Stimulated activated naive CD8-positive, alpha-beta T cell treated with anti-CD3 and anti-CD28 coated beads, Interleukin-15, amount 100 ng/mL, for 72 hours (primary cell): Measurements from ENCODE around the gene C9orf72.
"Not testable (repeated sequence)": the region's sequence is repeated elsewhere in the genome, so short reads cannot be mapped to it uniquely, and the experiment has no call there.

Experiments
- ATAC-seq: fragments of 150-1000 bp; cut with Tn5 transposase; 2 replicates; pipeline ENCODE4 v1.10.0; 2021; ENCODE audit warnings: mild to moderate bottlenecking, moderate library complexity
- DNase-seq, 2 donors: peaks; one replicate each; pipeline ENCODE4 v3.0.0; 2021 to 2022
- H3K27ac Mint-ChIP-seq, 2 donors: one replicate each; pipeline ENCODE4 v1.8.0; 2022; ENCODE audit warnings: mild to moderate bottlenecking in 2 of 2, mixed read lengths in 2 of 2, moderate library complexity in 2 of 2
- H3K27me3 Mint-ChIP-seq: one replicate; pipeline ENCODE4 v1.8.0; 2022; ENCODE audit warnings: mixed read lengths
- H3K4me1 Mint-ChIP-seq: one replicate; pipeline ENCODE4 v1.8.0; 2022; ENCODE audit warnings: mild to moderate bottlenecking, mixed read lengths
- H3K4me3 Mint-ChIP-seq, 2 donors: one replicate each; pipeline ENCODE4 v1.8.0; 2022; ENCODE audit warnings: mild to moderate bottlenecking in 2 of 2, mixed read lengths in 2 of 2, moderate library complexity in 1 of 2
- H3K9me3 Mint-ChIP-seq, 2 donors: one replicate each; pipeline ENCODE4 v1.8.0; 2022; ENCODE audit warnings: mixed read lengths in 2 of 2

Gene C9orf72

GRCh38 chr9:27518809-27519208 lies 54.5 kb downstream of the C9orf72 start:
- H3K9me3 Mint-ChIP-seq = no peaks in the 10 kb centered on the region
- H3K4me1 Mint-ChIP-seq = no peaks in the 10 kb centered on the region
- H3K27ac Mint-ChIP-seq = no peak overlapping the region
- H3K4me3 Mint-ChIP-seq = no peak overlapping the region
- no peaks in the 10 kb centered on the region for H3K27me3 Mint-ChIP-seq
- ATAC-seq (no peak), DNase-seq (no peak)

DNA sequence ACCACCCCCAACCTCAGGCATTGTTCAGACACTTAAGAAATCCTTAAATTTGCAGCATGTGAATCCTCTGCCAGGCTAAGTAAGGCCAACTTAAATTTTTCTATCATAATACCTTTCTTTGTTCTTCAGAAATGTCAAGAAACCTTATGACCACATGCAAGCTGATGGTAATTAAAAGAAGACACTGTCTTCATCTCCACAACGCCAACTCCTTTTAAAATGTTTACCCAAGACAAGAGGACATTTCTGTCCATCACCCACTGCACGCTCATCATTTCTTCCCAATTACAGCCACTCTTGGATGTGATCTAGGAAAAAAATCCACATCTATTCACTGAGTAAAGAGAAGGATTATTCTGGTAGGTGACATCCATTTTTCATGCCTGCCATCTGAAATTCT lies 55.3 kb downstream of the C9orf72 start:
- ATAC-seq = no peak

GRCh38 chr9:27514551-27514950 lies 58.7 kb downstream of the C9orf72 start:
- no peaks in the 10 kb centered on the region for H3K27me3 Mint-ChIP-seq
- no peak for DNase-seq
- ATAC-seq = no peak
- no peaks in the 10 kb centered on the region for H3K9me3 Mint-ChIP-seq
- no peak overlapping the region for H3K27ac Mint-ChIP-seq
- no peaks in the 10 kb centered on the region for H3K4me1 Mint-ChIP-seq
- H3K4me3 Mint-ChIP-seq = no peak overlapping the region

More for the DNA sequence above, 55.3 kb downstream of the C9orf72 start:
- no peak overlapping the region for H3K4me3 Mint-ChIP-seq
- H3K27me3 Mint-ChIP-seq = no peaks in the 10 kb centered on the region
- no peak for DNase-seq
- no peaks in the 10 kb centered on the region for H3K9me3 Mint-ChIP-seq
- H3K4me1 Mint-ChIP-seq = no peaks in the 10 kb centered on the region
- no peak overlapping the region for H3K27ac Mint-ChIP-seq

GRCh38 chr9:27511771-27512170 lies 61.5 kb downstream of the C9orf72 start:
- Mint-ChIP-seq H3K27ac (no peak overlapping the region), H3K27me3 (no peaks in the 10 kb centered on the region), H3K4me3 (no peak overlapping the region), H3K4me1 (no peaks in the 10 kb centered on the region), H3K9me3 (no peaks in the 10 kb centered on the region)
- ATAC-seq (no peak), DNase-seq (no peak)

DNA sequence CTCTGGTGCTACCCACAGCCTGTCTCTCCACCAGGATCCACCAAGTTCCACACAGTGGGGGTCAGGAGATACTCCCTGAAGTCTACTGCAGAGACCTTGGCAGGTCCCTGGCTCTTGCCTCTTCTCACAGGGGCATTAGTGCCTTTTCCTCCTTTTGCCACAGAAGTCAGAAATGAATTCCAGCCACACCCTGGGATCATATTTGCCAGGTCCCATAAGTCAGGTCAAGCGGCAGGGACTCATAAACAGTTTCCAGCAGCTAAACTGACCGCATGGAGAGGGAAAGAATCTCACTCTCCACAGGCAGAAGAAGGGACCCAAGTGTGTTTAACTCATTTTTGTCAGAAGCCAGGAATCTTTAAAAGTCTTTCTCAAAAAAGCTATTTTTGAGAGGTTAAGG lies 62.5 kb downstream of the C9orf72 start:
- peaks cover 4% of the 10 kb centered on the region for H3K4me1 Mint-ChIP-seq

DNA sequence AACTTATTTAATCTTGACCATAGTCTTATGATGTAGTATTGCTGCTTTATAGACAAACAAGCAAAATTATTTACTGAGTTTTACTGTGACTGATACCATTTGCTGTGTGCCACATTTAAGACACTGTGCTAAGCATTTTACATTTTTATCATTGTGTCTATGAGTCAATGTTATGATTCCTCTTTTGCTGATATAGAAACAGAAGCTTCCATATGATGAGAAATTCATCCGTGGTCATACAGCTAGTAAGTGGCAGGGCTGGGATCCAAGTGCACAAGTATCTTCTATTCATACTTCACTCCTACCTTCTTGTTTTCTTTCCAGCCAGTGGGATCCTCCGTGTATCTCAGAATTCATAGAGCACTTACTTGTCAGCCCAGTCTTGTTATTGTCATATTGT lies 66.3 kb downstream of the C9orf72 start:
- no peak overlapping the region for H3K27ac Mint-ChIP-seq
- H3K4me3 Mint-ChIP-seq = no peak overlapping the region
- DNase-seq (no peak), ATAC-seq (no peak)
- H3K9me3 Mint-ChIP-seq = no peaks in the 10 kb centered on the region
- no peaks in the 10 kb centered on the region for H3K27me3 Mint-ChIP-seq
- peaks cover 7% of the 10 kb centered on the region for H3K4me1 Mint-ChIP-seq

More for the DNA sequence above, 62.5 kb downstream of the C9orf72 start:
- Mint-ChIP-seq H3K27ac (no peak overlapping the region), H3K9me3 (no peaks in the 10 kb centered on the region), H3K27me3 (no peaks in the 10 kb centered on the region), H3K4me3 (no peak overlapping the region)
- ATAC-seq (no peak), DNase-seq (no peak)

- Mint-ChIP-seq H3K4me3 (no peak overlapping the region), H3K4me1 (peaks cover 7% of the 10 kb centered on the region)
These were observed 67.5 kb downstream of the C9orf72 start for GRCh38 chr9:27505744-27506161.

GRCh38 chr9:27504259-27504658 lies 69.0 kb downstream of the C9orf72 start:
- ATAC-seq = peak; percentile 74
- H3K27ac Mint-ChIP-seq = peak overlapping the region in 1 of 2 donors; percentile 29

More at GRCh38 chr9:27505744-27506161, 67.5 kb downstream of the C9orf72 start:
- Mint-ChIP-seq H3K9me3 (no peaks in the 10 kb centered on the region), H3K27me3 (no peaks in the 10 kb centered on the region), H3K27ac (no peak overlapping the region)
- no peak for DNase-seq
- ATAC-seq = peak; percentile 45

DNA sequence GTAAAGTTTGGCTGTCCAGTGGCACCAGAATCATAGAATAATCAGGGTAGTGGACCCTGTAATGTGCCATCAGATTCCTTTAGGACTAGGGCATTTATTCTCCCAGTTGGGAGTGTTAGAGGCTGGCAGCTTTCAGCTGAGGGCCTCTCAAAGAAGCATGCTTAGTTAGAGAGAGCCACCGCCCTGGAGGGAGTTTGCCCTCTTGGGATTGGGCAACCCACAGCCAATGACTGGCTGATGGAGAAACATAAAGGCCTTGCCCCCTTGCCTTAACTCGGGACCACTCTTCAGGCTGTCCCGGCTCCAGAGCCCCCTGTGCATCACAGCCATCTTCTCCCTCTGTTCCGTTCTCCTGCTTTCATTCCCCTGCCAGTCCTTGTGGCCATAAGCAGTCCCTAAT lies 69.7 kb downstream of the C9orf72 start:
- Mint-ChIP-seq H3K9me3 (no peaks in the 10 kb centered on the region), H3K27ac (peak overlapping the region in 1 of 2 donors; percentile 87), H3K27me3 (no peaks in the 10 kb centered on the region), H3K4me1 (peaks cover 13% of the 10 kb centered on the region), H3K4me3 (no peak overlapping the region)
- DNase-seq = no peak
- no peak for ATAC-seq

More at GRCh38 chr9:27504259-27504658, 69.0 kb downstream of the C9orf72 start:
- no peaks in the 10 kb centered on the region for H3K27me3 Mint-ChIP-seq
- no peak overlapping the region for H3K4me3 Mint-ChIP-seq
- H3K9me3 Mint-ChIP-seq = no peaks in the 10 kb centered on the region
- no peak for DNase-seq
- peaks cover 13% of the 10 kb centered on the region for H3K4me1 Mint-ChIP-seq

GRCh38 chr9:27500902-27501301 lies 72.4 kb downstream of the C9orf72 start:
- not testable (repeated sequence) for H3K27ac Mint-ChIP-seq, H3K9me3 Mint-ChIP-seq, DNase-seq, H3K4me3 Mint-ChIP-seq, ATAC-seq, H3K27me3 Mint-ChIP-seq
- H3K4me1 Mint-ChIP-seq = peaks cover 11% of the 10 kb centered on the region

DNA sequence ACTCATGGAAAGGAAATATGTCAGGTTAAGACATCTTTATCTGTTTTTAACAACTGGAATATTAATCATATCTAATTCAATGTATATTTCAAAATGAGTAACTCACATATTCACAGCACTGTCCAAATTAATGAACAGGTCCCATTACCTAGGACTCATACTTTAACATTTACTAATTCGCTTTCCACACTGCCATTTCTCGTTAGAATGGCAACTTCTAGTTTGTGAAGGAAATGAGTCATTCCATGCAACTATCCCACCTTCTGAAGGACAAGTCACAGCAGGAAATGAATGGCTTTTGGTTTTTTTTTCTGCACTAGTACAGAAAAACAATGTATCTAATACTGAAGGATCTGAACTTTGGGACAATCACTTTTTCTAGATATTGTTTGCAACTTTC lies 73.8 kb downstream of the C9orf72 start:
- no peak for DNase-seq
- Mint-ChIP-seq H3K9me3 (peaks cover 0 to 2% of the 10 kb centered on the region in 2 donors), H3K27me3 (no peaks in the 10 kb centered on the region), H3K27ac (peak overlapping the region in 1 of 2 donors; percentile 67), H3K4me3 (peak overlapping the region in 1 of 2 donors; percentile 23), H3K4me1 (peaks cover 6% of the 10 kb centered on the region)
- peak; percentile 87 for ATAC-seq

- peaks cover 6% of the 10 kb centered on the region for H3K4me1 Mint-ChIP-seq
- H3K9me3 Mint-ChIP-seq = peaks cover 0 to 8% of the 10 kb centered on the region in 2 donors
These were observed 75.3 kb downstream of the C9orf72 start for GRCh38 chr9:27497883-27498417.

More at GRCh38 chr9:27497883-27498417, 75.3 kb downstream of the C9orf72 start:
- H3K4me3 Mint-ChIP-seq = no peak overlapping the region
- DNase-seq (no peak), ATAC-seq (no peak)
- no peak overlapping the region for H3K27ac Mint-ChIP-seq
- no peaks in the 10 kb centered on the region for H3K27me3 Mint-ChIP-seq
